ENCODE results near the gene CCDC27. TPM values are rescaled to one million over a fixed set of nuclear protein-coding genes. Genes with fewer than 3 reads are reported as not detected.

Gene CCDC27
- total RNA-seq, 1 experiment from 2014 or later = not detected

DNA sequence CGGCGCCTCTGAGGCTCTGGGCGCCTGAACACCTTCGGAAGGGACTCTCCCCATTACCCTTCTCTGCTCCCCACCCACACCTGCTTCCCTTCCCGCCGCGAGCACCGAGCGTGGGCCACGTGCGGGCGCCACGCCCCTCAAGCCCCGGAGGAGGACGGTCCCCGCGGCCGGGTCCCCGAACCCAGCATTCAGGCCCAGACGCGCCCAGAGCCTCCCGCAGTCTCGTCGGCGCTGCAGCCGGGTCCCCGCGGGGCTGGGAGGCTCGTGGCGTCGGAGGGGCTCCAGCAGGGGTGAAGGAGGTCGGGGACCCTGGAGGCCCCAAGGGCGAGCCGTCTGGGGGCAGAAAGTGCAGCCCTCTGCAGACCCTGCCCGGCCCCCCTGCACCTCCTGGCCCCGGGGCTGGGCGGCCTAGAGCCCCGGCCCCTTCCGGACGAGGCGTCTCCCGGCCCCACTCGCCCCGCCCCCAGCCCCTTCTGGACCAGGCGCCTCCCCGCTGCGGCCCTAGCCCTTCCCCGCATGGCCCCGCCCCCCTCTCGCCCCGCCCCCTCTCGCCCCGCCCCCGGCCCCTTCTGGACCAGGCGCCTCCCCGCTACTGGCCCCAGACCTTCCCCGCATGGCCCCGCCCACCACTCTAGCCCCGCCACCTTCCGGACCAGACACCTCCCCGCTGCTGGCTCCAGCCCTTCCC, 19.9 kb downstream of the CCDC27 start:
- CTCF ChIA-PET = no interaction called here
- no TSS peak for BruUV-seq (replicated peaks)
- Histone ChIP-seq H2AFZ (ENCODE audit: low read depth, low read length, poor library complexity, severe bottlenecking) (no peak overlapping the region), H3K4me1 (ENCODE audit: control insufficient read depth in 1 of 2, insufficient read depth in 2 of 2, low read length in 2 of 2) (peaks cover 31 to 44% of the 10 kb centered on the region in 2 experiments), H3K9me3 (ENCODE audit: control insufficient read depth in 1 of 2, insufficient read depth in 1 of 2, low read depth in 1 of 2, low read length in 2 of 2) (no peaks in the 10 kb centered on the region), H3K27ac (ENCODE audit: low read depth, low read length) (peak overlapping the region; percentile 69; the same call in 1 of the 2 replicates), H3K4me3 (replicated peaks in 1 of 2; ENCODE audit: low read depth in 1 of 2, low read length in 2 of 2) (peak overlapping the region; percentile 52 to 67), H3K4me2 (ENCODE audit: low read length) (peak overlapping the region; percentile 87), H3K79me2 (ENCODE audit: insufficient read depth, low read length) (no peaks in the 10 kb centered on the region), H3K9ac (ENCODE audit: low read length) (peak overlapping the region; percentile 64), H3K36me3 (ENCODE audit: control insufficient read depth in 1 of 2, insufficient read depth in 2 of 2, low read length in 2 of 2) (no peaks in the 10 kb centered on the region), H4K20me1 (ENCODE audit: insufficient read depth) (no peaks in the 10 kb centered on the region), H3K27me3 (ENCODE audit: insufficient read depth, low read length) (no peaks in the 10 kb centered on the region), H3K9me2 (ENCODE audit: insufficient read depth) (no peaks in the 10 kb centered on the region)
- DNase-seq (ENCODE audit: low read depth, low spot score) (peak; percentile 65), ATAC-seq (peak; percentile 82)
- intact Hi-C loops (cut with micrococcal nuclease) = no loop called here
- TF ChIP-seq RAD21 (IDR thresholded peaks at IDR 0.05; ENCODE audit: low read depth) (no peak), JUND (IDR thresholded peaks at IDR 0.05) (no peak), TCF7L2 (IDR thresholded peaks at IDR 0.05; ENCODE audit: borderline replicate concordance, extremely low read depth, insufficient read depth, insufficient read length) (no peak), MAX (IDR thresholded peaks at IDR 0.05) (peak; percentile 78), ZFX (IDR thresholded peaks at IDR 0.05) (peak; percentile 45; the same call in 1 of the 2 replicates), EZH2phosphoT487 (IDR thresholded peaks at IDR 0.05; ENCODE audit: borderline replicate concordance) (no peak), POLR2AphosphoS5 (IDR thresholded peaks at IDR 0.05; ENCODE audit: low read depth, low read length) (peak; percentile 64), CTCF (IDR thresholded peaks at IDR 0.05 in 2 of 3, conservative IDR thresholded peaks at IDR 0.05 in 1 of 3; ENCODE audit: borderline replicate concordance in 1 of 3, insufficient read depth in 1 of 3, low read depth in 2 of 3, low read length in 2 of 3) (no peak)
- TF ChIP-seq, protein P1, sequence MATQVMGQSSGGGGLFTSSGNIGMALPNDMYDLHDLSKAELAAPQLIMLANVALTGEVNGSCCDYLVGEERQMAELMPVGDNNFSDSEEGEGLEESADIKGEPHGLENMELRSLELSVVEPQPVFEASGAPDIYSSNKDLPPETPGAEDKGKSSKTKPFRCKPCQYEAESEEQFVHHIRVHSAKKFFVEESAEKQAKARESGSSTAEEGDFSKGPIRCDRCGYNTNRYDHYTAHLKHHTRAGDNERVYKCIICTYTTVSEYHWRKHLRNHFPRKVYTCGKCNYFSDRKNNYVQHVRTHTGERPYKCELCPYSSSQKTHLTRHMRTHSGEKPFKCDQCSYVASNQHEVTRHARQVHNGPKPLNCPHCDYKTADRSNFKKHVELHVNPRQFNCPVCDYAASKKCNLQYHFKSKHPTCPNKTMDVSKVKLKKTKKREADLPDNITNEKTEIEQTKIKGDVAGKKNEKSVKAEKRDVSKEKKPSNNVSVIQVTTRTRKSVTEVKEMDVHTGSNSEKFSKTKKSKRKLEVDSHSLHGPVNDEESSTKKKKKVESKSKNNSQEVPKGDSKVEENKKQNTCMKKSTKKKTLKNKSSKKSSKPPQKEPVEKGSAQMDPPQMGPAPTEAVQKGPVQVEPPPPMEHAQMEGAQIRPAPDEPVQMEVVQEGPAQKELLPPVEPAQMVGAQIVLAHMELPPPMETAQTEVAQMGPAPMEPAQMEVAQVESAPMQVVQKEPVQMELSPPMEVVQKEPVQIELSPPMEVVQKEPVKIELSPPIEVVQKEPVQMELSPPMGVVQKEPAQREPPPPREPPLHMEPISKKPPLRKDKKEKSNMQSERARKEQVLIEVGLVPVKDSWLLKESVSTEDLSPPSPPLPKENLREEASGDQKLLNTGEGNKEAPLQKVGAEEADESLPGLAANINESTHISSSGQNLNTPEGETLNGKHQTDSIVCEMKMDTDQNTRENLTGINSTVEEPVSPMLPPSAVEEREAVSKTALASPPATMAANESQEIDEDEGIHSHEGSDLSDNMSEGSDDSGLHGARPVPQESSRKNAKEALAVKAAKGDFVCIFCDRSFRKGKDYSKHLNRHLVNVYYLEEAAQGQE (IDR thresholded peaks at IDR 0.05; ENCODE audit: low read depth) = no peak
- POLR2A ChIA-PET = no interaction called here
- RAD21 ChIA-PET (ENCODE audit: low non-redundant PET in 1 of 2, low total read pairs in 2 of 2, uncharacterized antibody in 2 of 2, unreplicated experiment in 2 of 2) = no interaction called here

Measured in HCT116 (cell line).